Ureter (tissue), 1 donor: ENCODE data around the gene EME2. TPM values are rescaled to one million over a fixed set of nuclear protein-coding genes. Genes with fewer than 3 reads are reported as not detected.

Source experiments
- DNase-seq: peaks from one replicate; pipeline ENCODE4 v3.0.0-alpha.2; 2020; ENCODE audit warnings: low spot score
- total RNA-seq: library from RNA; stranded (reverse); gene quantifications from one replicate; pipeline ENCODE4 v1.2.4, GENCODE V29; 2023
- donor health status: DM: yes; HTN: yes; CAD: no.

EME2 gene
- total RNA-seq, 1 donor from 2014 or later, result 49.7 TPM

GRCh38 chr16:1766701-1767100, 5.9 kb upstream of the EME2 start:
- DNase-seq, result no peak

GRCh38 chr16:1767116-1767994, 5.3 kb upstream of the EME2 start:
- no peak for DNase-seq

GRCh38 chr16:1768061-1768766, 4.4 kb upstream of the EME2 start:
- DNase-seq, result no peak

- no peak for DNase-seq
These were observed 3.7 kb upstream of the EME2 start for GRCh38 chr16:1768767-1769401.

GRCh38 chr16:1769402-1770300, 3.0 kb upstream of the EME2 start:
- no peak for DNase-seq

GRCh38 chr16:1770328-1771187, 2.1 kb upstream of the EME2 start:
- peak; percentile 80 for DNase-seq

GRCh38 chr16:1771188-1771863, 1.3 kb upstream of the EME2 start, which contains the start of gene NME3:
TSS of gene NME3 (minus strand) at chr16:1771543. CDS start at chr16:1771534, 9 bp downstream.
- peak; percentile 83 for DNase-seq

- DNase-seq, result no peak
These were observed 697 bp upstream of the EME2 start for GRCh38 chr16:1771864-1772361.

GRCh38 chr16:1772908-1773702, 495 bp downstream of the EME2 start, which contains the start of gene MRPS34:
TSS of gene MRPS34 (minus strand) at chr16:1773134. CDS start at chr16:1773119, 15 bp downstream.
- peak; percentile 86 for DNase-seq

- DNase-seq, result no peak
These were observed 1.3 kb downstream of the EME2 start for GRCh38 chr16:1773703-1774447.

GRCh38 chr16:1774448-1774780, 1.8 kb downstream of the EME2 start:
- no peak for DNase-seq

GRCh38 chr16:1775006-1775845, 2.6 kb downstream of the EME2 start:
- DNase-seq, result no peak

GRCh38 chr16:1775846-1776671, 3.4 kb downstream of the EME2 start:
- no peak for DNase-seq

- DNase-seq, result no peak
These were observed 4.0 kb downstream of the EME2 start for GRCh38 chr16:1776672-1776955.

- no peak for DNase-seq
These were observed 4.4 kb downstream of the EME2 start for GRCh38 chr16:1776991-1777374.

GRCh38 chr16:1777375-1778199, 5.0 kb downstream of the EME2 start:
- DNase-seq, result no peak
